AG20443 (cell line): ENCODE data around the gene ZNF195.
"Not testable (repeated sequence)": the region's sequence is repeated elsewhere in the genome, so short reads cannot be mapped to it uniquely, and the experiment has no call there.

Experiments
- DNase-seq: peaks from one replicate; pipeline ENCODE4 v3.0.0; 2012; ENCODE audit warnings: low spot score, mixed read lengths

Gene ZNF195

DNA sequence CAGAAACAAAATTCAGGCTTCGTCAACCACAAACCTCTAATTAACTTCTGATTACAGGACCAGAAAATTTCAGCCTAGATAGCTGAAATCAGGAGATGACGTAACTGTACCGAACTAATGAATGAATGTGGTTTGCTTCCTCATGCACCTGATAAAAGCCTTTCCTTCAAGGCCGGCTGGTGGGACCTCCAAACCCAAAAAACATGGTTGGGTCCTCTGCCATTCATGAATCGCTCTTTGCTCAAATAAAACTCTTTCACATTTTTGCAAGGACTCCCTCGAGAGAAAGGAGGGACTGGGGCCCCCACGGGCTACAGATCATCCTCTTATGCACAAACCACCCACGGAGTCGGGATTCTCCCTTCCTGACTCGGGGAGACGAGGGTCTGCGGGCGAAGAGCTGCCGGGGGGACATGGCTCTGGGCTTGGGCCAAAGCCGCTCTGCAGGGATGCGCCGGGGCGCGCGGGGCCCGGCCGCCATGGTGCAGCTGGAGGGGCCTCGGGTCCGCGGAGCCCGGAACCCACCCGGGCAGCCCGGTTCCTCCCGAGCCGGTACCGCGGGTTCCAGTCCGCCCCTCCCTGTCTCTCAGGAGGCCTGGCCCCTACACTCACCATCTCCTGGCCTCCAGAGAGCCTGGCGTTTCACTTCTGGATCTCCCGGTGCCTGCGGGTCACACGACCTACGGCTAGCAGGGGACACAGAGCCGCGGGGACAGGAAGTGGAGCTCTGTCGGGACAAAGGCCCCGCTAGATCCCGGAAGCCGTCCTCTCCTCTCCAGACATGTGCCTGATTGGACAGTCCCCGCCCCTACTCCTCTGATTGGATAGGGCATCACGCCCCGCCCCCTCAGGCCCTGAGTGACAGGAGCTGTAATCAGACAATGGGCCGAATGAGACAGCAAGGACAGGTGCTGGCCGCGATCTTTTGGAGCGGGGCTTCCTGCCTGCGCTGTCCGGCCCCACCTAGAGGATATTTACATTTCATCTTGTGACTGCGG, at the start of gene ZNF195:
Gene ZNF195 (minus strand): TSS at position 721 of the 998 bp plus-strand sequence. CDS start 106 bp downstream, at position 615.
- peak; percentile 98 for DNase-seq

DNA sequence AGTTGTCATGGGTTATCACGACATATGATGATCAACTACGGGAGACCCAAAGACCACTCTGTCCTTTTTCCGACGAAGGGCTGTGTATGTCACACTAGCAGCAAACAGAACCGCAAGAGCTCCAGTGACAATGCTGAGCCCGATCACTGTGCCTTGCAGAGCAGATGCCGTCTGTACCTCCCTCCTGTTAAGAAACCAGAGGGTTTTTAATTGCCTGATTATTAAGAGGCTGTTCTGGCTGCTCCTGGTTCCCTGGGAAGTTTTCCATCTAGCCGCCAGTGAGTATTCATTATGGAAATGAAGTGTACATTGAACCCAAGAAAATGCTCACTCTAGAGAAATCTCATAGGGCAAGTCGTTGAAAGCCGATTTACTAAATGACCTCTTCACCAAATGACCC, 49.1 kb upstream of the ZNF195 start:
- not testable (repeated sequence) for DNase-seq

DNA sequence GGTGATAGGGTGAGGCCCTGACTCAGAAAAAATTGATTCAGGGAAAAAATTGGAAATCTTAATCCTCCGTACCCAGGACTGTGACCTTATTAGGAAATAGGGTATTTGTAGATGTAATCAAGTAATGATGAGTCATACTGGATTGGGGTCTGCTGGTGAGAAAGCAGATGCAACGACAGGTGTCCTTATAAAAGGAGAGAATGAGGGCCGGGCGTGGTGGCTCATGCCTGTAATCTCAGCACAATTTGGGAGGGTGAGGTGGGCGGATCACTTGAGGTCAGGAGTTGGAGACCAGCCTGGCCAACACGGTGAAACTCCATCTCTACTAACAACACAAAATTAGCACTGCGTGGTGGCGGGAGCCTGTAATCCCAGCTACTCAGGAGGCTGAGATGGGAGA, 47.6 kb upstream of the ZNF195 start:
- not testable (repeated sequence) for DNase-seq

DNA sequence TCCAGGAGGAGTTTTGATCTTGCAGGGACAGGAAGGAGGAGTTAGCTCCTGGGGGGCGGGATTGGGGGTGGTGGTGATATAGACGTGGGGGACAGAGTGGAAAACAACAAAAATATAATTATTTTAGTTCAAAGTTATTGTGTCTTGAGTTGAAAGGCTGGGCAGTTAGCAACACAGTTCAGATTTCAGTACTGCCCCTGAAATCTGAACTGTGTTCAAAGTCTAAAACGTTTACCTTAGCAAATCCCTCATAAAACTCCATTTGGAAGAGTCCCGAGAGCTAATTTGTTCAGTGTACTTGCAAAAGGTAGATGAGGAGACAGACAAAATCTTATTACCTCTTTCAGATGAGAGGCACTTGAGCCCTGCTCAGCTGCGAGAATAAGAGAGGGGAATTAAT, 45.0 kb upstream of the ZNF195 start:
- not testable (repeated sequence) for DNase-seq

DNA sequence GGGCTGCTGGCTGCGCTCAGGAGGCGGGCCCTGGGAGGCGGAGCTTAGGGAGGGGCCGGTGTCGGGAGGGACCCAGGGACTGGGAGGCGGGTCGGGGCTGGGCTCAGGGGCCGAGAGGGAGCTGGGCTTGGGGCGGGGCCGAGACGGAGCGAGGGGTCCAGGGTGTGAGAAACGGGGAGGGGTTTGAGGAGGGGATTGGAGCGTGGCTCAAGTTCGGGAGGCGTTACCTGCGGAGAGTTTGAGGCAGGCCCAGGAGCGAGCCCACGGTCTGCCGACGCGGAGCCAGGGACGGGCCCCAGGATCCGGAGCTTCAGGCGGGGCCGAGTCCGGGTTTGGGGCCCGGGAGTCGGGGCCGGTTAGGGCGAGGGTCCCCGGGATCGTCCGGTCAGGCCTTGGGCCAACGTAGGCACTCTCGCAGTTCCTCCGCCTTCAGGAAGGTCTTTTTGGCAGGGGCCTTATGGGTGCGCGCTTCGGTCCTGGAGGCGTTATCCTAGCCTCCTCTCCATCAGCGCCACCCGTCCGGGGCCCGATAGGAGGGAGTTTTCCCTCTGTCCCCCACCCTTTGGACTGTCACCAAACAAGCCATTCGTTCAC, 44.3 kb upstream of the ZNF195 start:
- peak; percentile 35 for DNase-seq

DNA sequence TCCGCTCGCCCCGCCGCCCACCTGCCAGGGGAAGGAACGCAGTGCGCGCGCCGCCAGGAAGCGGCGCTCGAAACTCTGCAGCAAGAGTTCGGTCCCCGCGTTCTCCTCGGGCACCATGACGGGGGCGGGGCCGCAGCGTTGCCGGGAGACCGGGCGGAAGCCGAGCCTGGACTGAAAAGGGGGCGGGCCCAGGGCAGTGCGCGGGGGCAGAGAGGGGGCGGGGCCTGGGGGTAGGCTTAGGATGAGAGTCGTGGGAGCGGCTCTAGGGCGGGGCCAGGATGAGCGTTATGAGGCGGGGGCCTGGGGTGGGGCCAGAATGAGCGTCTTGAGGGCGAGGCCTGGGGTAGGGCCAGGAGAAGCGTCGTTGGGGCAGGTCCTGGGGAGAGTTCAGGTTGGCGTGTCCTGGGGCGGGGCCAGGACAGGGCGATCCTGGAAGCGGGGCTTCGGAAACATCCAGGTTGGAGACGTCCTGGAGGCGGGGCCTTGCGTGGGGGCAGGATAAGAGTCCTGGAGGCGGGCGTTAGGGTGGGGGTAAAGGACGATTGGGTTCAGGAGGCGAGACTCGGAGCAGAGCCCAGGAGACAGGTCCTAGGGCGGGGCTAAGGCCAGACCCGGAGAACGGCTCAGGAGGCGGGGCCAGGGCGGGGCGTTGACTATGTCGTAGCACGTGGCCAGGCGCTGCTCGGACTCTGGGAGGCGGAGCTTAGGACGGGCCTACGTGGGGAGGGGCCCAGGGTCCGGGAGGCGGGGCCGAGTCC, 43.6 kb upstream of the ZNF195 start:
- peak; percentile 87 for DNase-seq

DNA sequence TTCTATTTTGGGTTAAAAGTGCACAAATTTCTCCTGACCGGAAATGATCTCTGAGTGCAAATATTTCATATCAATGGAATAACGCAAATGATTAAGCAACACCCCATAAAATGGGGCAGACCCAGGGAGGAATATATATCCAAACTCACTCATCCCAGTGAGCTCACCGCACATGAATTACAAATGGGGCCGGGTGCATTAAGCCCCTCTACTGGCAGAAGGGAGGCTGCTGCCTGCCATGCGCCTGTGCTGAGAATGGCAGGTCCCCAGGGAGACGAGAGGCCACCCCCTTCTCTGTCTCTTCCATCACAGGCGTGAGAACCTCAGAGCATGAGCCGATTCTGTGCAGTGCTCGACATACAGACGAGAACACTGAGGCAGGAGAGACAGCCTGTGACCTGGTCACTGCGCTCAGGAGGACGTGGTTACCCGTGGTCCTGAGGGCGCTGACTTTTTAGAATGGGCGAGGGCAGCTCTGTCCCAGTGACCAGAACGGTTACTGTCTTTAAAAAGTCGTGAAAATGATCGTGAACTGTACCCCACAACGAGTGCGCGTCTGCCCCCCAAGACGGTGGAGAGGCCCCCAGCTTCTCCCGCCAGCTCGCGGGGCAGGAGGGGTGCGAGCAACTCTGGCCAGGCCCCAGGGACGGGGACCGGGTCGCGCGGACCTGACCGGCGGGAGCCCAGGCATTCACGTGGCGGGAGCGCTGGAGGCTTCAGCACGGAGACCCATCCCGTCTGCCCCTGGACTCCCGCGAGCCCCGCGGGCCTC, 42.8 kb upstream of the ZNF195 start:
- DNase-seq = not testable (repeated sequence)

DNA sequence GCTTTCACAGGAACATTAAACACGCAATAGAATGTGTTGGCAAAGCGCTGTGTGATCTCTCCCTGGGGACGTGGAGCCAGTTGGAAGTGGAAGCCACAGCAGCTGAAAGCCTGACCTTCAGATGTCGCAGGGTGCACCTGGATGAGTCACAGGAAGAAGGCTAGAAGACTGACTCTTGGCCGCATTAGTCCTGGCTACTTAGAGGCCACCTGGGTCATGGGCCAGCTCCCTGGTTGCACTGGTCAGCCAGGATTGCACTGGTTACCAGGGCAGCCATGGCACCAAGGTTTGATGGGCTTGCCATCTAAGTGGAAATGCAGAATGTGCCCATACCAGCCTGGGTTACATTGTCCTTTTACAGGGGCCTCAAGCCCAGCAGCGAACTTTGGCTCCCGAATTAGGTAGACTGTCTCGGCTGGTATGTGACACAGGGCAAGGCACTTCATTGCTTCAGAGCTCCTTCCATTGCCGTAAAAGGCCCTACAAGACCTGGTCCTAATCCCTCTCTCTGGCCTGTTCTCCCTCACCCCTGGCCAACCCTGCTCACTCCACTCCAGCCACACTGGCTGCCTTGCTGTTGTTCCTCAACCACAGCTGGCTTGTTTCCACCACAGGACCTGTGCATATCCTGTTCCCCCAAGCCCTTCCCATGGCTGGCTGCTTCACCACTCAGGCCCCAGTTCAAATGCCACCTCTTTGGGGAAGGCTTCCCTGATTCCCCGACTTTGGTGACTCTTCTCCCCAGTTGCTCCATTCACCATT, 41.5 kb upstream of the ZNF195 start:
- DNase-seq = not testable (repeated sequence)

DNA sequence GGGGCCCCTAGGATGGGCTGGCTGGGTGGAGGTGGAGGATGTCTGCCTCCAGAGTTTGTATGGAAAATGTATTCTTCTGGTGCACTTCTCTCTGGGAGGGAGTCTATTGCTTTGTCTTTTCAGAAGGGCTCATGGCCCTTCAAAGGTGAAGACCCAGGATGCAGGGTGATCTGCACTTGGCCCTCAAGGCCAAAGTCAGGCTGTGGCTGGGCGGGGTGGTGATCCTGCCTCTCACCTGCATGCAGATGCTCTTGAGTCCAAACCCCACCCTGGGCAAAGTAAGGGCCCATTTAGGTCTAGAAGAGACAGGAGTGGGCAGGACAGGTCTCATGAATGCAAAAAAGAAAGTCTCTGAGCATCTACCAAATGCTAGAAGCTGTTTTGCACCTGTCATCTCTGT, 40.5 kb upstream of the ZNF195 start:
- not testable (repeated sequence) for DNase-seq

DNA sequence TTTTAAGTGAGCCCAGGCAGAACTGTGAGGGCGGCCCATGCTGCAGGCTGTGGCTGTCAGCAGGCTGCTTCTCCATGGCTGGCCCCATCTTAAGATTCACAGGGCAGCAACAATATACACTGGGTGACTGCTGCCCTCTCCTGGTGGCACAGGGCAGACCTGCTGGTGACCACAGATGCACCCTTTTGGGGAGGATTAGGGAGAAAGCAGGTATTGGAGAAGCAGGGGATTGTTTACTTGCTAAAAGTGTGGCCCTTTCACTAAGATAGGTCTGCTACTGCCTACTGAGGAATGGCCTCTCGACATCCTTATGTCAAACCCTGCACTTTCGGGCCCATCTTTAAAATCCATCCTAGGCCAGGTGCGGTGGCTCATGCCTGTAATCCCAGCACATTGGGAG, 38.1 kb upstream of the ZNF195 start:
- DNase-seq = not testable (repeated sequence)

DNA sequence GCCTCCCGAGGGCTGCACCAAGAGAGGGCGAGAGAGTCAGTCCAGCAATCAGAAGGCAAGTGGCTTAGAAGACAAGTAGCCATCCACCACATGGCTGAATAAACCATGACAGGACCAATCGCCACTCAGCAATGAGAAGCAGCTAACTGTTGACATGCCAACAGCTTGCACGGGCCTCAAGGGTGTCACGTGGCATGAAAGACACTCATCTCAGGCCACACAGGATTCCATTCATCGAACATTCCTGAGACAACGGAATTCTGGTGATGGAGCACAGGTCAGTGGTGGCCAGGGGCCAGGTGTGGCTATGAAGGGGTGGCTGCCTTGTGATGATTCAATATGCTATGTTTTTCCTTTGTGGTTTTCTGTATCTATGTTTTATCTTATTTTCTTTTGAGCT, 36.4 kb upstream of the ZNF195 start:
- not testable (repeated sequence) for DNase-seq

DNA sequence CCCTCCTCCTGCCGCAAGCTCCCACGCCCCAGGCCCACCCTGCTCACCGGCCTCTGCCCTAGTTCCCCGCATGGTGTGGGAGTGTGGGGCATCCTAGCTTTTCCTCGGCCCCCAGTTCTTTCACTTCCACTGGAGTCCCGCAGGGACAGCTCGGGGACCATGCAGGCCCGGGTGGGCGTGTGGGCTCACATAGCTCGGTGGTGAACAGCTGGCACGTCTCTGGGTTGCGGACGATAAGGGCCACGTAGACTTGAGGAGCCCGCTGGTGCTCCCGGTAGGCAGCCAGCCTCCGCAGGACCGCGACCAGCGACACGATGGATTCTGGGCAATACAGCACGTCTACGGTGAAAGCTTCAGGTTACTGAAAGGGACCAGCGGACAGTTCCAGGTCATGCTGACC, 34.7 kb upstream of the ZNF195 start:
- DNase-seq = not testable (repeated sequence)

DNA sequence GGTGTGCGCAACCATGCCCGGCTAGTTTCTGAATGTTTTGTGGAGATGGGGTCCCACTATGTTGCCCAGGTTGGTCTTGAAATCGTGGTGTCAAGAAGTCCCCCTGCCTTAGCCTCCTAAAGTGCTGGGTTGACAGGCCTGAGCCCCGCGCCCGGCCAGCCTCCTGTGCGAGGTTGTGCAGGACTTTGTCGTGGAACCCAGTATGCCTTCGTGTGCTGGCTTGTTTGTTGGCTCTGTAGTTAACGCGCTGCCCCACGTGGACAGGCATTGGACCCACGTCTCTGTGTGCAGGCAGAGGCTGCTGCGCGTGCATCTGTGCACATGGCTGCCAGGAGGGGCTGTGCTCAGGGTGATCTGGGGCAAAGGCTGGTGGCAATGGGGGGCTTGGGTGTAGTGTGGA, 33.9 kb upstream of the ZNF195 start:
- no peak for DNase-seq

DNA sequence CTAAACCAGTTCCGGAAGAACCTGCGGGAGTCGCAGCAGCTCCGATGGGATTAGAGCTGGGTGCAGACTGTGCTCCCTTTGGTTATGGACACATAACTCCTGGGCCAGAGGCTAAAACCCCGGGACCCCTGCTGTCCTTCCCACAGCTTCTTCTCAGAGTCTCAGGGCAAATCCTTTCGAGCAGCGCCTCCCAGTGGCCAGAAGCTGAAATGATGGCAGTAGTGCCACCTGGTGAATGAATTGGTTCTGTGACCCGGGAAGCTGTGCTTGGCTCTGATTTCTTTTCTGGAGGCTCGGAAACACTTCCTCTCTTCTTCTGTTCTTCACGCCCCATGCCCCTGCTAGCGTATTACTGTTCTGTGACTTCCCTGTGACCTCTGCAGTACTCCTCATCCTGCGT, 29.8 kb upstream of the ZNF195 start:
- DNase-seq = peak; percentile 63

DNA sequence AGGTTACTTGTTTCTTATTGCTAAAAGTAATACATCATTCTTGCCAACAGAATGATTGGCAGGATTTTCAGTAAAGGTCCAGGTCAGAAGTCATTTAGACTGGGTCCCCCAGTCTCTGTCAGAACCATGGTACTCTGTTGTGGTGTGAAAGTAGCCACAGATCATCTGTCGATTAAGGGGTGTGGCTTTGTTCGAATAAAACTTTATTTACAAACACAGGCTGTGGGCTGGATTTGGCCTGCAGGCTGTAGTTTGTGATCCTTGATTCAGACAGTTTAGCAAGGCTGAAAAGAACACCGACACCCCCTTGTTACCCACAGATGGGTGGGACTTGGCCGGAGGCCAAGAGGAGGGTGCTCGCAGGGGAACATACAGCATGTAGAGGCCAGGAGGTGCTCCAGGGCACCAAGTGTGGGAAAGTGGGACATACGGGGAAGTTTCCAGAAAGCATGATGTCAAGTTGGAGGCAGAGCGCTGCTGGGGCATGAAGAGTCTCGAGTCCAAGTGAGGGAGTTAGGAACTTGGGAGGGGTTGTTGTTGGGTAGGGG, 29.2 kb upstream of the ZNF195 start:
- DNase-seq = not testable (repeated sequence)

DNA sequence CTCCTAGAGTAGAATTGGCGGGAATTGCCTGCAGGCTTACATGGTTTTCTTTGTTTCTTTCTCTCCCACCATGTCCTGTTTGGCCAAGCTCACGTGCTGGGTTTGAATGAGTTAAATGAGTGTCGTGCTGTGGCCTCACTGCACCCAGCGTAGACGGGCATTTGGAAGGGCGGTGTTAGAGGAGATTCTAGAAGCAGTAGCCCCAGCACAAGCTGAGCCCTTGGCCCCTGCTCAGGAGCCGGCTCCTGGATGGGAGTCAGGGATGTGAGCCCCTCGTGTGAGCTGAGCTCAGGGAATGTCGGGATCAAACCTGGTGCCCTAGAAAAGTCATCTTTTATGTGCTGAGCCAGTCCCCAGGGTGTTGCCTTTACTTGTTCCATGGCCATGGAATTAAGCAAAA, 28.0 kb upstream of the ZNF195 start:
- DNase-seq = not testable (repeated sequence)

DNA sequence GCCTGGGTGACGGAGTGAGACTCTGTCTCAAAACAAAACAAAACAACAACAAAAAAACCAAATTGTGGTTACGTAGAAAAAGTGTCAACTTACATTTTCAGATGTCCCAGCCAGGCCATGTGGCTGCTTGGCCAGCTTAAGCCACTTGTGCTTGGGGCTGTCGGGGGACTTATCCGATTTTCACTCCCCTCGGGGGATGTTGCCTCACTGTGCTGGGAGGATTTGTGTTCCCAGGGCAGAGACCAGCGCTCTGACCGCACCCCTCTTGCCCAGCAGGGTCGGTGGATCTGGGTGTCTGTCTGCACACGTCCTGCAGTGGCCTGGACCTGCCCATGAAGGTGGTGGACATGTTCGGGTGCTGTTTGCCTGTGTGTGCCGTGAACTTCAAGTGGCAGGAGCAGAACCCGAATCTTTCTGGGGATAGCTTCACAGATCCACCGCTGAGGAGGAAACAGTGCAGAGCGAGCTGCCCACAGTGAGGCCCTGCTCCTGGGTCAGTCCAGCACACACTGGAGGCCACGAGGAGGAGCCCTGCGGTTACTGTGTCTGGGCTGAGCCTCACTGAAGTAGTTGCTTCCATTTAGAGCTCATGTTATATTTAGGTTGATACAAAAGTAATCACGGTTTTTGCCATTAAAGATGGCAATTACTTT, 27.4 kb upstream of the ZNF195 start:
- not testable (repeated sequence) for DNase-seq

DNA sequence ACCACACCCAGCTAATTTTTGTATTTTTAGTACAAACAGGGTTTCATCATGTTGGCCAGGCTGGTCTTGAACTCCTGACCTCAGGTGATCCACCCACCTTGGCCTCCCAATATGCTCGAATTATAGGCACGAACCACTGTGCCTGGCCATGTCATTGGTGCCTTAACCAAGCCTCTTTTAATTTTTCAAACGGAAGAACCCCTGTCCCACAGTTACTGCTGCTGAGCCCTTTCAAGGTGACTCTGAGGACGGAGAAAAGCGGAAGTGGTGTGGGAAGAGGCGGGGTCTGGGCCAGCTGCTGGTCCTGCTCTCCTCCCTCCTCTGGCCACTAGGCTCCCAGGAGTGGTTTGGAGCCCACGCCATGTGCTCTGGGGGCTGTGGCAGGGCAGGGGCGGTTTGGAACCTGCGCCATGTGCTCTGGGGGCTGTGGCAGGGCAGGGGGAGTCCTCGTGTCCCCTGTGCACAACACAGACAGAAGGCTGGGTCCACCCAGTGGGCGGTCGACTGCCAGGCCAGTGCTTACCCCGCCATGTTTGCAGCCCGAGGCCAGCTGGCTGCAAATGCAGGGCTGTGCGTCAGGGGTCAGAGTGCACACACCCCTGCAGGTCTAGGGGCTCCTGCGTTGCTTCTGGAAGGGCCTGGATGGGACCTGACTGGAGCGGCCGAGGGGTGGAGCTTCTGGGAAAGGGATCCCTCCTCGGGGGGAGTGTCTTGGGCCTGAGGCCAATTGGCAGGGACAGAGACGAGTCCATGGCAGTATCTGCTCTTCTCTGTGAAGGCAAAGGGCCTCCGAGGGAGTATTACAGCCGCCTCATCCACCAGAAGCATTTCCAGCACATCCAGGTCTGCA, 25.4 kb upstream of the ZNF195 start:
- not testable (repeated sequence) for DNase-seq

DNA sequence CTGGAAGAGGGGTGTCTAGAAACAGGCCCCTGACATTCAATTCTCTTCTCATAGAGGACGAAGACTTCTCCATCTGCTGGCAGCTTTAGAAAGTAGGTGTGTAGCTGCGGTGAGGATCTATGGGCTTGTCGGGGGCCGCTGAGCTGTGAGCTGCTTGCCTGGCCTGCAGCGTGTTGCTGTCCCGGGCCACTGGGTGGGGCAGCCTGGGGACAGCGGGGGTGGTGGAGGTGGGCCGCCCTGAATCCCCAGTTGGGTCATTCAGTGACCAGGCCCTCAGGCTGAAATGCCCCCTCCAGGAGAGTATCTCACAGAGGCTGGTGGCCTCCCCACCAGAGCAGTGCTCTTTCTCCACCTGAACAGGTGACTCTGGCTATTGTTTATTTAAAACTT, 23.9 kb upstream of the ZNF195 start:
- not testable (repeated sequence) for DNase-seq
